ENCODE results near the gene PCBP3. TPM values are rescaled to one million over a fixed set of nuclear protein-coding genes. Genes with fewer than 3 reads are reported as not detected.
"Not testable (repeated sequence)": the region's sequence is repeated elsewhere in the genome, so short reads cannot be mapped to it uniquely, and the experiment has no call there.

Gene PCBP3
- total and polyA plus RNA-seq, 12 donors = 1.7 to 15.8 (median 4.7) TPM

DNA sequence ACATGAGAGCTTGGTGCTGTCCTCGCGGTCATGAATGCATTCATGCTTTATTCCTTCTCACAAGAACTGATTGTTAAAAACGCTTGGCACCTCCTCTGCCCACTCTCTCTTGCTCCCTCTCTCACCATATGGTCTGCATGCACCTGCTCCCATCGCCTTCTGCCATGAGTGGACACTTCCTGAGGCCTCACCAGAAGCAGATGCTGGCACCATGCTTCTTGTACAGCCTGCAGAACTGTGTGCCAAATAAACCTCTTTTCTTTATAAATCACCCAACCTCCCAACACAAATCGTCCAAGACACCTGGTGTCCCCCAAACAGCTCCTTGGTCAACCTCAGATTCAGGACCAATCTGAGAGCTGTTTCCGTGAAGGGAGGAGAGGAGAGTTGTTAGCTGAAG lies 43.3 kb upstream of the PCBP3 start:
- intact Hi-C loops (cut with DNase I) = no loop called here

DNA sequence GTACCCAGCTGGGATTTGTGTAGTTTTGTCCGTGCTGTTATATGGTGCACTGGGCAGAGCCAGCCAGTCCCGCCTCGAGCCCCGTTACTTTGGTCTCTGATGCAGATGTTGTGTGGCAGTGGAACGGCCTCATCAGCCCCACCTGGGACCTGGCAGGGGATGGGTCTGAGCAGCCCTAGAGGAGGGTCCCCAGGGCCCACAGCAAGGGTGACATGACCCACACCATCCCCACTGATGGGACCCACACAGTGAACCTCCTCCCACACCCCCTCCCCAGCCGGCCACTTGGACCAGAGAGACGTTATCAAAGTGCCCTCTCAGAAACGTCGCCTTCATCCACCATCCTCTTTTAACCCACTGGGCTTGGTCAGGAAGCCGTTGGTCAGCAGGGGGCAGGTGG lies 42.0 kb upstream of the PCBP3 start:
- Histone ChIP-seq H3K36me3 (replicated peaks in 1 of 2) (no peaks in the 10 kb centered on the region), H3K9me3 (replicated peaks in 1 of 3) (peaks cover 0 to 10% (median 6%) of the 10 kb centered on the region in 3 donors), H3K27ac (no peak overlapping the region), H3K27me3 (no peaks in the 10 kb centered on the region), H3K4me1 (replicated peaks in 1 of 2) (no peaks in the 10 kb centered on the region), H3K4me3 (no peak overlapping the region)
- intact Hi-C loops (cut with DNase I) = no loop called here
- DNase-seq = peak in 1 of 7 donors; percentile 13
- WGBS, 4 donors = 77 to 83% (median 81%) methylated on average over 9 to 10 of the region's 10 CpGs
- no peak for TF ChIP-seq POLR2A (IDR thresholded peaks at IDR 0.05)
- TF ChIP-seq, protein P1, sequence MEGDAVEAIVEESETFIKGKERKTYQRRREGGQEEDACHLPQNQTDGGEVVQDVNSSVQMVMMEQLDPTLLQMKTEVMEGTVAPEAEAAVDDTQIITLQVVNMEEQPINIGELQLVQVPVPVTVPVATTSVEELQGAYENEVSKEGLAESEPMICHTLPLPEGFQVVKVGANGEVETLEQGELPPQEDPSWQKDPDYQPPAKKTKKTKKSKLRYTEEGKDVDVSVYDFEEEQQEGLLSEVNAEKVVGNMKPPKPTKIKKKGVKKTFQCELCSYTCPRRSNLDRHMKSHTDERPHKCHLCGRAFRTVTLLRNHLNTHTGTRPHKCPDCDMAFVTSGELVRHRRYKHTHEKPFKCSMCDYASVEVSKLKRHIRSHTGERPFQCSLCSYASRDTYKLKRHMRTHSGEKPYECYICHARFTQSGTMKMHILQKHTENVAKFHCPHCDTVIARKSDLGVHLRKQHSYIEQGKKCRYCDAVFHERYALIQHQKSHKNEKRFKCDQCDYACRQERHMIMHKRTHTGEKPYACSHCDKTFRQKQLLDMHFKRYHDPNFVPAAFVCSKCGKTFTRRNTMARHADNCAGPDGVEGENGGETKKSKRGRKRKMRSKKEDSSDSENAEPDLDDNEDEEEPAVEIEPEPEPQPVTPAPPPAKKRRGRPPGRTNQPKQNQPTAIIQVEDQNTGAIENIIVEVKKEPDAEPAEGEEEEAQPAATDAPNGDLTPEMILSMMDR (IDR thresholded peaks at IDR 0.05) = no peak

More for the DNA sequence above, 43.3 kb upstream of the PCBP3 start:
- H3K9me3 ChIP-seq (replicated peaks in 1 of 3) = peaks cover 0 to 10% (median 6%) of the 10 kb centered on the region in 3 donors
- no peaks in the 10 kb centered on the region for H3K36me3 ChIP-seq (replicated peaks in 1 of 2)
- WGBS, 4 donors = 62 to 81% (median 67%) methylated on average over 6 of the region's 6 CpGs
- DNase-seq = peak in 1 of 7 donors; percentile 7
- TF ChIP-seq, protein P1 (IDR thresholded peaks at IDR 0.05) = no peak
- TF ChIP-seq POLR2A (IDR thresholded peaks at IDR 0.05) = no peak
- H3K4me3 ChIP-seq = no peak overlapping the region
- no peaks in the 10 kb centered on the region for H3K27me3 ChIP-seq
- H3K27ac ChIP-seq = no peak overlapping the region
- H3K4me1 ChIP-seq (replicated peaks in 1 of 2) = no peaks in the 10 kb centered on the region

DNA sequence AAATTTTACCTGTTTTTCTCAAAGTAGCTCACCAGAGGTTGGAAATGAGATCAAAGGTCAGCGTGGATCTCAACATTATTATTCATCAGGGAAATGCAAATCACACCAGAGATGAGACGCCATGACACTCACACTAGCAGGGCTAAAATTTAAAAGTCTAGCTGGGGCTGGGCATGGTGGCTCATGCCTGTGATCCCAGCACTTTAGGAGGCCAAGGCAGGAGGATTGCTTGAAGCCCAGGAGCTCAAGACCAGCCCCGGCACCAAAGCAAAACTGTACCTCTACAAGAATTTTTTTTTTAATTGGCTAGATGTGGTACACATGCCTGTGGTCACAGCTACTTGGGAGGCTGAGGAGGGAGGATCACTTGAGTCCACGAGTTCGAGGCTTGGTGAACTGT lies 41.4 kb upstream of the PCBP3 start:
- Histone ChIP-seq H3K4me3 (no peak overlapping the region), H3K36me3 (replicated peaks in 1 of 2) (no peaks in the 10 kb centered on the region), H3K27me3 (no peaks in the 10 kb centered on the region), H3K9me3 (replicated peaks in 1 of 3) (peaks cover 0 to 10% (median 6%) of the 10 kb centered on the region in 3 donors), H3K27ac (no peak overlapping the region), H3K4me1 (replicated peaks in 1 of 2) (no peaks in the 10 kb centered on the region)
- WGBS, 4 donors = 68 to 81% (median 78%) methylated on average over 5 of the region's 5 CpGs
- TF ChIP-seq POLR2A (IDR thresholded peaks at IDR 0.05) = no peak
- TF ChIP-seq, protein P1 (IDR thresholded peaks at IDR 0.05) = no peak
- peak in 1 of 7 donors; percentile 2 for DNase-seq
- intact Hi-C loops (cut with DNase I) = no loop called here

DNA sequence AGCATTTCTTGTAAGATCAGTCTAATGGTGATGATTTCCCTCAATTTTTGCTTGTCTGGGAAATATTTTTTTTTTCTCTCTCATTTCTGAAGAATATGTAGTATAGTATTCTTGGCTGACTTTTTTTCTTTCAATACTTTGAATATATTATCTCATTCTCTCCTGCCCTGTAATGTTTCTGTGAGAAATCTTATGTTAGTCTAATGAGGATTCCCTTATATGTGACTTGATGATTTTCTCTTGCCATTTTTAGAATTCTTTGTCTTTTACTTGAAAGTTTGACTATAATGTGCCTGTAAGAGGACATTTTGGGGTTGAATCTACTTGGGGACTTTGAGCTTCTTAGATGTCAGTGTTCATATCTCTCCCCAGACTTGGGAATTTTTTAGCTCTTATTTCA lies 40.0 kb upstream of the PCBP3 start:
- no peak for DNase-seq
- H3K27me3 ChIP-seq = no peaks in the 10 kb centered on the region
- no peak overlapping the region for H3K4me3 ChIP-seq
- peaks cover 0 to 10% (median 6%) of the 10 kb centered on the region in 3 donors for H3K9me3 ChIP-seq (replicated peaks in 1 of 3)
- H3K36me3 ChIP-seq (replicated peaks in 1 of 2) = no peaks in the 10 kb centered on the region
- TF ChIP-seq, protein P1 (IDR thresholded peaks at IDR 0.05) = no peak
- no peak for TF ChIP-seq POLR2A (IDR thresholded peaks at IDR 0.05)
- intact Hi-C loops (cut with DNase I) = no loop called here
- H3K4me1 ChIP-seq (replicated peaks in 1 of 2) = no peaks in the 10 kb centered on the region
- no peak overlapping the region for H3K27ac ChIP-seq

DNA sequence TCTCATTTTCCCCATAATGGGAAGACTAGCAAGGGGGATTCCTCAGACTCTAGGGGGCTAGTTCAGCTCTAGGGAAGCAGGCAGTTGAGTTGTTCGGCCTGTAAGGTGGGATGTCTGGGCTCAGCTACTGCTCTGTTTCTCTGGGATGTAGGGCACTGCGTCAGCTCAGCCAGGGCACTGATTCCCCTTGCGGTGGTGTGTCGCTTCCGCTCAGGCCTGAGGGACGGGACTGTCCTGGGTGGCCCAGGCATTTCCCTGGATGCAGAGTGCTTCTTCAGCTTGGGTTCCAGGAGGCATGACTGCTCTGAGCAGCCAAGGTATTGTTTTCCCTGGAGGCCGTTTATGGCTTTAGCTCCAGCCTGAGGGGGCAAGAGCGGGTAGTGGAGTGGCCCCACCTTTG lies 38.8 kb upstream of the PCBP3 start:
- DNase-seq = peak in 1 of 7 donors; percentile 20
- 83 to 89% (median 87%) methylated on average over 1 to 7 of the region's 8 CpGs for WGBS, 4 donors
- intact Hi-C loops (cut with DNase I) = not testable (repeated sequence)

More for the DNA sequence above, 38.8 kb upstream of the PCBP3 start:
- H3K9me3 ChIP-seq (replicated peaks in 1 of 3); H3K27me3 ChIP-seq; H3K4me1 ChIP-seq (replicated peaks in 1 of 2); H3K27ac ChIP-seq; H3K36me3 ChIP-seq (replicated peaks in 1 of 2); H3K4me3 ChIP-seq: not testable (repeated sequence)
